ENCODE data around the gene GJD3. TPM values are rescaled to one million over a fixed set of nuclear protein-coding genes. Genes with fewer than 3 reads are reported as not detected.

The GJD3 gene
- total and polyA plus RNA-seq, 2 donors (not counting 3 experiments of a cell fraction or from before 2014, with no cell fraction given) = 0.10 to 0.40 TPM

- DNase-seq (ENCODE audit: low read depth, low spot score) = no peak
- H3K4me2 ChIP-seq (ENCODE audit: insufficient read depth, low read length) = no peak overlapping the region
- peaks cover 7% of the 10 kb centered on the region for H3K4me1 ChIP-seq (ENCODE audit: control insufficient read depth, extremely low read depth, insufficient read depth, low read length)
- no peak overlapping the region for H3K27ac ChIP-seq (ENCODE audit: insufficient read depth, low read depth, low read length)
- H2AFZ ChIP-seq (ENCODE audit: low read depth, low read length) = no peak overlapping the region
- no peak overlapping the region for H3K9ac ChIP-seq (replicated peaks; ENCODE audit: extremely low read depth, insufficient read depth, low read length)
- H3K9me3 ChIP-seq (replicated peaks; ENCODE audit: control insufficient read depth, insufficient read depth, low read length) = no peaks in the 10 kb centered on the region
- no TSS peak for BruUV-seq (replicated peaks)
- CTCF ChIA-PET = interaction anchor here (0.6 to 10.5 kb wide), 2 partner anchors 165 to 167 kb away, joined by 3 to 161 read pairs; no protein-coding TSS in a partner anchor
- TF ChIP-seq POLR2A (IDR thresholded peaks at IDR 0.05; ENCODE audit: low read depth, low read length) (no peak), POLR2AphosphoS5 (IDR thresholded peaks at IDR 0.05; ENCODE audit: insufficient read depth, low read depth, low read length) (no peak), JUN (IDR thresholded peaks at IDR 0.05; ENCODE audit: borderline replicate concordance, insufficient read depth, insufficient read length, low read depth) (no peak), FOS (IDR thresholded peaks at IDR 0.05; ENCODE audit: borderline replicate concordance, insufficient read depth, low read length) (no peak), MYC (IDR thresholded peaks at IDR 0.05; ENCODE audit: low read depth, low read length) (no peak), GATA2 (IDR thresholded peaks at IDR 0.05; ENCODE audit: insufficient read depth, insufficient read length, low read depth, low read length) (no peak), EZH2 (IDR thresholded peaks at IDR 0.05; ENCODE audit: borderline replicate concordance, low read depth, low read length, severe bottlenecking) (no peak), CTCF (IDR thresholded peaks at IDR 0.05; ENCODE audit: extremely low read depth in 1 of 2, insufficient read depth in 1 of 2, low read depth in 1 of 2, low read length in 2 of 2) (no peak)
- TF ChIP-seq, protein P1, sequence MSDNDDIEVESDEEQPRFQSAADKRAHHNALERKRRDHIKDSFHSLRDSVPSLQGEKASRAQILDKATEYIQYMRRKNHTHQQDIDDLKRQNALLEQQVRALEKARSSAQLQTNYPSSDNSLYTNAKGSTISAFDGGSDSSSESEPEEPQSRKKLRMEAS (IDR thresholded peaks at IDR 0.05; ENCODE audit: insufficient read depth, insufficient read length) = no peak
- no peak for FAIRE-seq
- no peaks in the 10 kb centered on the region for H3K36me3 ChIP-seq (ENCODE audit: control insufficient read depth in 2 of 2, extremely low read depth in 1 of 2, insufficient read depth in 2 of 2, low read length in 2 of 2)
- no peaks in the 10 kb centered on the region for H3K9me1 ChIP-seq (replicated peaks; ENCODE audit: control insufficient read depth, extremely low read depth, insufficient read depth, low read length)
- POLR2A ChIA-PET = no interaction called here
- no peaks in the 10 kb centered on the region for H4K20me1 ChIP-seq (replicated peaks; ENCODE audit: control insufficient read depth, extremely low read depth, insufficient read depth, low read length)
- H3K4me3 ChIP-seq (replicated peaks in 1 of 3; ENCODE audit: insufficient read depth in 1 of 3, low read depth in 1 of 3, low read length in 3 of 3) = no peak overlapping the region
- dilution Hi-C loops (cut with MboI; ENCODE audit: extremely low pct_ligation_motif_present, low sequenced_read_pairs) (no loop called here), intact Hi-C loops (cut with micrococcal nuclease) (no loop called here)
- no peaks in the 10 kb centered on the region for H3K27me3 ChIP-seq (ENCODE audit: control insufficient read depth in 2 of 2, insufficient read depth in 2 of 2, low read length in 2 of 2)
- no peaks in the 10 kb centered on the region for H3K79me2 ChIP-seq (ENCODE audit: control insufficient read depth, insufficient read depth, low read length)
These were observed 2.5 kb upstream of the GJD3 start for GRCh38 chr17:40366861-40367518.

All from endothelial cell of umbilical vein (primary cell).